ENCODE measurements around the gene TBC1D3G.
"Not testable (repeated sequence)": the region's sequence is repeated elsewhere in the genome, so short reads cannot be mapped to it uniquely, and the experiment has no call there.

The TBC1D3G gene

DNA sequence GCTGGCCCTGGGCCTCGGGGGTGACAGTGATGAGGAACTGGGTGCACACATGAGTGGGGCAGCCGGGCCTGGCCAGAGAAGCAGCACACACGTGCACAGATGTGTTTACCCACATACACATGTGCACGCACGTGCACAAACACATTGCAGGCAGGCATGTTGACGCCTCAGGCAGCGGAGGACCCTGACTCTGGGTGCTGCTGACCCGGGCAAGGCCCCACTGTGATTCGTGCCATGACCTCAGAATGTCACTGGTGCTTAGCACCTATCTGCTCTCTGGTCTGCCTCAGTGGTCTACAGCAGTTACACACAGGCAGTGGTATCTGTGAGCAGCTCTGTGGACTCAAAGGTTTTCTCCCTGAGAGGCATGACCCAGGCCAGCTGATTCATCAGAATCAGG, at the start of gene TBC1D3G:
TBC1D3G (plus strand) TSS at position 301 of the 400 bp plus-strand sequence. CDS start 1,528 bp downstream, outside the sequence.
- not testable (repeated sequence) for H3K27me3 ChIP-seq; H3K9me3 ChIP-seq; H3K4me1 ChIP-seq (ENCODE audit: control insufficient read depth in 1 of 2, insufficient read depth in 1 of 2, low read depth in 1 of 2, low read length in 1 of 2); H3K36me3 ChIP-seq; H3K4me3 ChIP-seq (ENCODE audit: low read depth in 1 of 2, low read length in 1 of 2); H3K27ac ChIP-seq

GRCh38 chr17:36283256-36283655, 40.4 kb upstream of the TBC1D3G start:
- H3K36me3 ChIP-seq; H3K4me3 ChIP-seq (ENCODE audit: low read depth in 1 of 2, low read length in 1 of 2); H3K27me3 ChIP-seq; H3K27ac ChIP-seq; H3K4me1 ChIP-seq (ENCODE audit: control insufficient read depth in 1 of 2, insufficient read depth in 1 of 2, low read depth in 1 of 2, low read length in 1 of 2); H3K9me3 ChIP-seq: not testable (repeated sequence)

GRCh38 chr17:36284219-36284618, 39.5 kb upstream of the TBC1D3G start:
- not testable (repeated sequence) for H3K27ac ChIP-seq; H3K4me1 ChIP-seq (ENCODE audit: control insufficient read depth in 1 of 2, insufficient read depth in 1 of 2, low read depth in 1 of 2, low read length in 1 of 2); H3K4me3 ChIP-seq (ENCODE audit: low read depth in 1 of 2, low read length in 1 of 2); H3K9me3 ChIP-seq; H3K27me3 ChIP-seq; H3K36me3 ChIP-seq

DNA sequence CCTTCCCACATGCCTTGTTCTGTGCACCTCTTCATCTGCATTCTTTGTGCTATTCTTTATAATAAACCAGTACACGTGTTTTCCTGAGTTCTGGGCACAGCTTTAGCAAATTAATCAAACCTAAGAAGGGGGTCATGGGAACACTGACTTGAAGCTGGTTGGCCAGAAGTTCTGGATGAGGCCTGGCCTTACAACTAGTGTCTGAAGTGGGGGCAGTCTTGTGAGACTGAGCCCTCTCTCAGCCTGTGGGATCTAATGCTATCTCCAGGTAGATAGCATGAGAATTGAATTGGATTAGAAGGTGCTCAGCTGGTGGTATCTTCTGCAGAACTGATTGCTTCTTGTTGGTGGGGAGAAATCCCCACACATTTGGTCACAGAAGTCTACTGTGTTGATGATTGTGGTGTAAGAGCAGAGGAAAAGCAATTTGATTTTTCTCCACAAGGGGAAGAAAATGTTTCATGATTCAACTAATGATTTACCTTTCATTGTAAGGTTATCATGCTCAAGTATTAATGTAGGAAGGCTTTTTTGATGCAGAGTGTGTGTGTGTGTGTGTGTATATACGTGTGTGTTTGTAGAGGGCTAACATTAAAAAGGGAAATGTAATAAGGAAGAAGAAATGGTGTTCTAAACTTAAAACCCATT, 33.6 kb upstream of the TBC1D3G start:
- H3K27ac ChIP-seq; H3K9me3 ChIP-seq; H3K4me3 ChIP-seq (ENCODE audit: low read depth in 1 of 2, low read length in 1 of 2); H3K4me1 ChIP-seq (ENCODE audit: control insufficient read depth in 1 of 2, insufficient read depth in 1 of 2, low read depth in 1 of 2, low read length in 1 of 2); H3K36me3 ChIP-seq; H3K27me3 ChIP-seq: not testable (repeated sequence)

- not testable (repeated sequence) for H3K9me3 ChIP-seq; H3K36me3 ChIP-seq; H3K4me1 ChIP-seq (ENCODE audit: control insufficient read depth in 1 of 2, insufficient read depth in 1 of 2, low read depth in 1 of 2, low read length in 1 of 2); H3K27me3 ChIP-seq; H3K4me3 ChIP-seq (ENCODE audit: low read depth in 1 of 2, low read length in 1 of 2); H3K27ac ChIP-seq
Observed at GRCh38 chr17:36295161-36295560, 28.5 kb upstream of the TBC1D3G start.

GRCh38 chr17:36315736-36316135, 7.9 kb upstream of the TBC1D3G start:
- not testable (repeated sequence) for H3K27ac ChIP-seq; H3K27me3 ChIP-seq; H3K4me1 ChIP-seq (ENCODE audit: control insufficient read depth in 1 of 2, insufficient read depth in 1 of 2, low read depth in 1 of 2, low read length in 1 of 2); H3K9me3 ChIP-seq; H3K36me3 ChIP-seq; H3K4me3 ChIP-seq (ENCODE audit: low read depth in 1 of 2, low read length in 1 of 2)

DNA sequence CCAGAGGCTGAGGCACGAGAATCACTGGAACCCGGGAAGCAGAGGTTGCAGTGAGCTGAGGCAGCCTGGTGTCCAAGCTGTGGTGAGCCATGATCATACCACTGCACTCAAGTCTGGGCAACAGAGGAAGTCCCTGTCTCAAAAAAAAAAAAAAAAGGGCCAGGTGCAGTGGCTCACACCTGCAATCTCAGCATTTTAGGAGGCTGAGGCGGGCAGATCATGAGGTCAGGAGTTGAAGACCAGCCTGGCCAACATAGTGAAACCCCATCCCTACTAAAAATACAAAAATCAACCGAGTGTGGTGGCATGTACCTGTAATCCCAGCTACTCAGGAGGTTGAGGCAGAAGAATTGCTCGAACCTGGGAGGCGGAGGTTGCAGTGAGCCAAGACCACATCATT, 38.8 kb downstream of the TBC1D3G start:
- not testable (repeated sequence) for H3K27me3 ChIP-seq; H3K9me3 ChIP-seq; H3K4me3 ChIP-seq (ENCODE audit: low read depth in 1 of 2, low read length in 1 of 2)

GRCh38 chr17:36375938-36376337, 52.3 kb downstream of the TBC1D3G start:
- H3K4me3 ChIP-seq (ENCODE audit: low read depth in 1 of 2, low read length in 1 of 2); H3K36me3 ChIP-seq; H3K4me1 ChIP-seq (ENCODE audit: control insufficient read depth in 1 of 2, insufficient read depth in 1 of 2, low read depth in 1 of 2, low read length in 1 of 2); H3K27ac ChIP-seq; H3K27me3 ChIP-seq; H3K9me3 ChIP-seq: not testable (repeated sequence)

More for the DNA sequence above, 38.8 kb downstream of the TBC1D3G start:
- H3K27ac ChIP-seq; H3K4me1 ChIP-seq (ENCODE audit: control insufficient read depth in 1 of 2, insufficient read depth in 1 of 2, low read depth in 1 of 2, low read length in 1 of 2); H3K36me3 ChIP-seq: not testable (repeated sequence)

All from neutrophil (primary cell).